Measurements from ENCODE around the gene CLTB. TPM values are rescaled to one million over a fixed set of nuclear protein-coding genes. Genes with fewer than 3 reads are reported as not detected.

The CLTB gene
- total and polyA plus RNA-seq, 8 donors = 41.0 to 128 (median 51.9) TPM

GRCh38 chr5:176366232-176366894, 50.0 kb downstream of the CLTB start:
- peaks cover 0 to 25% of the 10 kb centered on the region in 2 donors for H3K4me1 ChIP-seq
- peaks cover 0 to 40% of the 10 kb centered on the region in 2 donors for H3K27me3 ChIP-seq
- ATAC-seq (no peak), DNase-seq (no peak)
- no peak overlapping the region for H3K27ac ChIP-seq
- TF ChIP-seq CTCF (IDR thresholded peaks at IDR 0.05) = no peak
- no peaks in the 10 kb centered on the region for H3K36me3 ChIP-seq
- intact Hi-C loops (cut with DNase I) = no loop called here
- H3K9me3 ChIP-seq = no peaks in the 10 kb centered on the region
- H3K4me3 ChIP-seq = peak overlapping the region; percentile 84 to 86

- DNase-seq = peak; percentile 32 to 86 (median 42)
- peak; percentile 11 for ATAC-seq
- no peak for TF ChIP-seq CTCF (IDR thresholded peaks at IDR 0.05)
- Histone ChIP-seq H3K36me3 (no peaks in the 10 kb centered on the region), H3K4me1 (peaks cover 0 to 31% of the 10 kb centered on the region in 2 donors), H3K4me3 (peak within 1 kb of the TSS; percentile 84 to 86), H3K9me3 (no peaks in the 10 kb centered on the region), H3K27me3 (peaks cover 0 to 40% of the 10 kb centered on the region in 2 donors), H3K27ac (peak within 1 kb of the TSS in 1 of 2 donors; percentile 48)
- intact Hi-C loops (cut with DNase I) = no loop called here
Measured at GRCh38 chr5:176365351-176366231, 50.7 kb downstream of the CLTB start, which contains the start of gene ARL10. Gene ARL10, plus strand, starts transcription at chr5:176365487. Its CDS starts 77 bp downstream, at chr5:176365564.

- no peak for ATAC-seq
- H3K4me1 ChIP-seq = peaks cover 4 to 38% of the 10 kb centered on the region in 2 donors
- no peak for DNase-seq
- intact Hi-C loops (cut with DNase I) = no loop called here
- H3K36me3 ChIP-seq = no peaks in the 10 kb centered on the region
- H3K27me3 ChIP-seq = peaks cover 0 to 40% of the 10 kb centered on the region in 2 donors
- H3K4me3 ChIP-seq = peak overlapping the region; percentile 84 to 86
- no peak for TF ChIP-seq CTCF (IDR thresholded peaks at IDR 0.05)
- no peak overlapping the region for H3K27ac ChIP-seq
- H3K9me3 ChIP-seq = no peaks in the 10 kb centered on the region
Measured at GRCh38 chr5:176364765-176365350, 51.5 kb downstream of the CLTB start.

- no peak for TF ChIP-seq CTCF (IDR thresholded peaks at IDR 0.05)
- Histone ChIP-seq H3K4me3 (peak overlapping the region; percentile 75 to 89), H3K27ac (peak overlapping the region; percentile 34 to 62), H3K27me3 (peaks cover 0 to 33% of the 10 kb centered on the region in 2 donors), H3K4me1 (peaks cover 7 to 45% of the 10 kb centered on the region in 2 donors), H3K36me3 (peaks cover 0 to 16% of the 10 kb centered on the region in 2 donors), H3K9me3 (no peaks in the 10 kb centered on the region)
- DNase-seq = no peak
- intact Hi-C loops (cut with DNase I) = no loop called here
- no peak for ATAC-seq
Measured at GRCh38 chr5:176362233-176362490, 54.2 kb downstream of the CLTB start.
